HFFc6 (cell line): ENCODE data around the gene HK3. TPM values are rescaled to one million over a fixed set of nuclear protein-coding genes. Genes with fewer than 3 reads are reported as not detected.

Source experiments
- DNase-seq: peaks from one replicate; pipeline ENCODE4 v3.0.0-alpha.2; 2018
- H3K27ac Mint-ChIP-seq: 2 replicates; pipeline ENCODE4 v1.8.0; 2020; ENCODE audit warnings: mild to moderate bottlenecking, mixed read lengths
- H3K27me3 Mint-ChIP-seq: 2 replicates; pipeline ENCODE4 v1.8.0; 2021; ENCODE audit warnings: mild to moderate bottlenecking, moderate library complexity, mixed read lengths; ENCODE audit not compliant: insufficient read depth
- H3K36me3 Mint-ChIP-seq: 2 replicates; pipeline ENCODE4 v1.8.0; 2021; ENCODE audit warnings: low read depth, mixed read lengths
- H3K4me1 Mint-ChIP-seq: 2 replicates; pipeline ENCODE4 v1.8.0; 2020; ENCODE audit warnings: low read depth, mixed read lengths
- H3K4me3 Mint-ChIP-seq: 2 replicates; pipeline ENCODE4 v1.8.0; 2020; ENCODE audit warnings: mild to moderate bottlenecking, moderate library complexity, mixed read lengths
- H3K9me3 Mint-ChIP-seq: 2 replicates; pipeline ENCODE4 v1.8.0; 2020; ENCODE audit warnings: mild to moderate bottlenecking, mixed read lengths
- total RNA-seq, 6 experiments: library from RNA; stranded (reverse); fragmentation: NEBNext Ultra II Directional; extraction: Animal tissue kit (Norgen Biotek cat#: 25700); gene quantifications; 2 replicates in 1 of 6; 3 replicates in 5 of 6; pipeline ENCODE4 v1.2.3, GENCODE V29; 2021
- TF ChIP-seq, protein P1 (sequence below): fragments of 200-600 bp; sonication (generic); IDR thresholded peaks from 2 replicates; pipeline ENCODE4 v1.5.0; 2021; ENCODE audit warnings: antibody characterized with exemption, mild to moderate bottlenecking

HK3 gene
- total RNA-seq, 6 experiments from 2014 or later = not detected

DNA sequence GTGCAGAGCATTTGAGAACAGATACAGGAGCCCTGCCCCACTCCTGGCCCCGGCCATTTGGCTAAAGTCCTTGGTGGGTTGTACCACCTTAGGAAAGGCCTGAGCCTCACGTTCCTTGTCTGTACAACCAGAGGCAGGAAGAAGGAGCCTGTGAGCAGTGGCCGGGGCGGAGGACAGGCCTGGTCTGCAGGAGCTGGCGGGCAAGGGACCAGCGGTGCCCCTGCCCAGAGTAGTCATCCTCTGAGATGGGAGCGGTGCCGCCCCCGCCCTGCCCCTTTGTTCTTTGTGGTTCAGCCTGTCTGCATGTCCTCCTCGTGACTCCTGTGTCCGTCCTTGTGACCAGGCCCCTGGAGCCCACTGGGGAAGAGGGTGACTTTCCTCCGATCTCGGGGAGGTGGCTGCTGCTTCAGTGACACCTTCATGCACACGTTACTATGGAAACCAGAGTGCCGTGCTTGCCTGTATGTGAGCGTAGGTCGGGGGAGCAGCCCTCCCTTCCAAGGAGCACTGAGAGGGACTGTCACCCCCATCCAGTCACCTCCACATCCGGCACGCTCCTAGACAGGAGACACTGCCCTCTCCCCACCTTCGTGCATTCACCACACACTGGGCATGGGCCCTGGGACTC lies 45.9 kb downstream of the HK3 start:
- Mint-ChIP-seq H3K27me3 (peaks cover 42% of the 10 kb centered on the region), H3K9me3 (no peaks in the 10 kb centered on the region), H3K36me3 (no peaks in the 10 kb centered on the region), H3K27ac (no peak overlapping the region), H3K4me3 (no peak overlapping the region), H3K4me1 (no peaks in the 10 kb centered on the region)
- DNase-seq = no peak
- TF ChIP-seq, protein P1, sequence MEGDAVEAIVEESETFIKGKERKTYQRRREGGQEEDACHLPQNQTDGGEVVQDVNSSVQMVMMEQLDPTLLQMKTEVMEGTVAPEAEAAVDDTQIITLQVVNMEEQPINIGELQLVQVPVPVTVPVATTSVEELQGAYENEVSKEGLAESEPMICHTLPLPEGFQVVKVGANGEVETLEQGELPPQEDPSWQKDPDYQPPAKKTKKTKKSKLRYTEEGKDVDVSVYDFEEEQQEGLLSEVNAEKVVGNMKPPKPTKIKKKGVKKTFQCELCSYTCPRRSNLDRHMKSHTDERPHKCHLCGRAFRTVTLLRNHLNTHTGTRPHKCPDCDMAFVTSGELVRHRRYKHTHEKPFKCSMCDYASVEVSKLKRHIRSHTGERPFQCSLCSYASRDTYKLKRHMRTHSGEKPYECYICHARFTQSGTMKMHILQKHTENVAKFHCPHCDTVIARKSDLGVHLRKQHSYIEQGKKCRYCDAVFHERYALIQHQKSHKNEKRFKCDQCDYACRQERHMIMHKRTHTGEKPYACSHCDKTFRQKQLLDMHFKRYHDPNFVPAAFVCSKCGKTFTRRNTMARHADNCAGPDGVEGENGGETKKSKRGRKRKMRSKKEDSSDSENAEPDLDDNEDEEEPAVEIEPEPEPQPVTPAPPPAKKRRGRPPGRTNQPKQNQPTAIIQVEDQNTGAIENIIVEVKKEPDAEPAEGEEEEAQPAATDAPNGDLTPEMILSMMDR = no peak

DNA sequence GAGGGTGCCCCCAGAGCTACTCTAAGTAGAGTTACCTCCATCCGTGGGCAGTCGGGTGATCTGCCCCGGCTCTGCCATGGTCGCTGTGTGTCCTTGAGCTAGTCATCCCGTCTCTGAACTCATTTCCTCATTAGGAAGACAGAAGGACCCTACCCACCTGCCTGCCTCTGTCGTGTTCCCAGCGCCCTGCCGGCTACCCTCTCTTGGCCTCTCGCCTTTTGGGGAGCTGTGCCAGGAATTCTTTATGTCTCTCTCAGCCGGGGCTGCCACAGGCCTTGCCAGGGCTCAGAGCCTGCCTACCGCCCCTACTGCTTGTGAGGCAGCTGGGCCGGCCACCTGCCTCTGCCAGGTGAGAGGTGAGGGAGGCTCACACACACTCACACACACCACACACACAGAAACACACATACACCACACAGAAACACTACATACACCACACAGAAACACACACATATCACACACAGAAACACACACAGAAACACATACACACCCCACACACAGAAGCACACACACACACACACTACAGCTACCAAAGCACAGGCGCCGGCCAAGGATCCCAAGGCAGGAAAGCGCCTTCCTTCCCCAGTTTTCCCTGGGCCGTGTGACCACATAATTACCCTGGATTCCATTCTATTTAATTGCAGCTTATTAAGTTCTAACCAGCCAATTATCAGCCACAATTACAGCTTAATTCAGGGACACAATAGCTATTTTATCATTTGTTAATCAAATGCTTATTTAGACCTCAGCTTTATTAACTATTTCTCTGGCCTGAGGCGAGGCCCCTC lies 47.1 kb downstream of the HK3 start:
- Mint-ChIP-seq H3K36me3 (no peaks in the 10 kb centered on the region), H3K27ac (no peak overlapping the region), H3K4me1 (no peaks in the 10 kb centered on the region), H3K9me3 (no peaks in the 10 kb centered on the region), H3K27me3 (peaks cover 41% of the 10 kb centered on the region), H3K4me3 (no peak overlapping the region)
- no peak for DNase-seq
- TF ChIP-seq, protein P1 = no peak

DNA sequence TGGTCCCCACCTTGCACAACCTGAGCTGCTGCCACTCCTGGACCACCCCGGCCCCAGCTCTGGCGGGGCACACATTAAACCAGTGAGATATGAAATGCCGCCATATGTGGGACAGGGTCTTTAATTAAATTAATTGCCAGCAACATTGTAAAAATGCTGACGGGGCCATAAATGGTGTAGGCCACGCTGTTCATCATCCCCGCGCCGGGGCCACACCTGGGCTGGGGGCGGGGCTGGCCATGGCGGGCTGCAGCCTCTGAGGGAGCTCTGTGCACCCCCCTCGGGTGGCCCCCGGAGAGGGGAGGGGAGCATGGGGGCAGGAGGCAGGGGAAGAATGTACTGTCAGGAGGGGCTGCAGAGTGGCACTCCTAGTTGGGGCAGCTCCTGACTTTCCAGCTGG lies 47.8 kb downstream of the HK3 start:
- DNase-seq = no peak
- H3K4me1 Mint-ChIP-seq = no peaks in the 10 kb centered on the region
- TF ChIP-seq, protein P1 = no peak
- no peak overlapping the region for H3K27ac Mint-ChIP-seq
- H3K4me3 Mint-ChIP-seq = no peak overlapping the region
- no peaks in the 10 kb centered on the region for H3K9me3 Mint-ChIP-seq
- H3K36me3 Mint-ChIP-seq = no peaks in the 10 kb centered on the region
- H3K27me3 Mint-ChIP-seq = peaks cover 36% of the 10 kb centered on the region

DNA sequence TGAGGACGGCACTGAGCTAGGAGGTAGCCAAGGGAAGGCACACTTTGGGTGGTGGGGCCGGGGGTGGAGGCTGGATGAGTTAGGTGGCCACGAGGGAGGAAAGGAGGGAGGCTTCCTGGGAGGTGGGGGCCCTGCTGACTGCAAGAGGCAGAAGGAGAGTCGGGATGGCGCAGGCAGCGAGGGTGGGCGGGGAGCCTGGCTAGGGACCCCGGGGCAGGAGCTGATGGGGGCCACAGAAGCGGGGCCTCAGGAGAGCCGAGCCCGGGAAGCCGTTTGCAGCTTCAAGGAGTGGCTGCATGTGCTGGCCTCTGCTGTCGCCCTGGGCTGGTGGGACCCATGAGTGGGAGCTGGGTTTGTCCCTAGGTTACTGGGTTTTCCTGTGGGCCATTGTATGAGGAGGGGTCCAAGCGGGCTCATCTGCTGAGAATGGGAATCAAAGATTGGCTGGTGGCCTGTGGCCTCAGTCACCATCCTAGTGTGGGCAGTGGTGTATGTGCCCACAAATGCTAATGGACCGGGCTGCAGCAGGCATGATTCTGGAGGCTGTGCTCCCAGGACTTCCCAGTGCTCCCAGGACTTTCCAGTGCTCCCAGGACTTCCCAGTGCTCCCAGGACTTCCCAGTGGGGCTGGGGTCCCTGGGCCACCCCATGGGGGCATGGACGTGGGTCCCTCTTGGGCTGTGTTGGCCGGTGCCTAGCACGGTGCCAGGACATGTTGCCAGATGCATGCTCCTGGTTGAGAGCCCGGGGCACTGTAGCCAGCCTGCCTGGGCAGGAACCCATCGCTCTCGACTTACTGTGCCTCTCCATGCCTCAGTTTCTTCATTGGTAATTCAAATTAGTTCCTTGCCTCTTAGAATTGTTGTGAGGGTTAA lies 48.5 kb downstream of the HK3 start:
- Mint-ChIP-seq H3K4me3 (no peak overlapping the region), H3K27ac (no peak overlapping the region), H3K27me3 (peaks cover 38% of the 10 kb centered on the region), H3K36me3 (no peaks in the 10 kb centered on the region), H3K9me3 (no peaks in the 10 kb centered on the region), H3K4me1 (no peaks in the 10 kb centered on the region; the same call in 1 of the 2 replicates)
- TF ChIP-seq, protein P1 = no peak
- DNase-seq = no peak

DNA sequence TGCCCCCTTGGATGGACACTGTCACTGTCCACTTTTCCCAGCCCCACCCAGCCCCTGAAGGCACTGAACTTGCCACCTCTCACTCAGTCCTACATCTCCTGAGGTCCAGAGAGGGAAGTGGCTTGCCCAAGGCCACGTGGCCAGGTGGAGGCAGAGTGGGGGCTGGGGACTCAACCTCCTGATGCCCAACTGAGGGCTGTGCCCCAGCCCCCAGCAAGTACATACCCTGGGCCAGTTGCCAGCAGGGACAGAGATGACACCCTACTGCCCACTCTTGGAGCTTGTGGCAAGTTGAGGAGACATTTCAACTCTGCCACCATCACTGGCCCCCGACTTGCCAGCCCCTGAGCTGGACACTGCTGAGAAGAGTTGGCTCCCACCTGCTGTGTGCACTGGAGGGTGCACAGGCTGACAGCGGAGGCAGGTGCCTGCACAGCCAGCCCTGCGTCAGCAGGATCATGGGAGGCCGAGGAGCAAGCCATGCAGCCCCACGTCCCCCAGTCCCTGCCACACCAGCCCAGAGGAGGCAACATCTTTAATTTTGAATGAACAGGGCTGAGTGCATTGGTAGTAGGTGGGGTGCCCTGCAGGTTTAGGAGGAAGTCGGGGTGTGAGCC lies 49.4 kb downstream of the HK3 start:
- Mint-ChIP-seq H3K4me1 (peaks cover 8% of the 10 kb centered on the region), H3K27me3 (peaks cover 39% of the 10 kb centered on the region), H3K27ac (no peak overlapping the region), H3K4me3 (no peak overlapping the region), H3K36me3 (no peaks in the 10 kb centered on the region), H3K9me3 (no peaks in the 10 kb centered on the region)
- no peak for DNase-seq
- TF ChIP-seq, protein P1 = no peak
